MM.1S (cell line): ENCODE measurements around the gene SYNRG.

Source experiments
- EZH2 ChIP-seq: fragments of 300-600 bp; sonication (generic); optimal IDR thresholded peaks from 2 replicates; pipeline ENCODE3; 2017; ENCODE audit warnings: low read depth, mild to moderate bottlenecking, antibody characterized with exemption, low read length, mixed read lengths
- TF ChIP-seq, protein P1 (sequence below): fragments of 300-600 bp; sonication (generic); IDR thresholded peaks from 2 replicates; pipeline ENCODE4 v1.5.1; 2016; ENCODE audit warnings: antibody characterized with exemption, low read length, mixed read lengths

DNA sequence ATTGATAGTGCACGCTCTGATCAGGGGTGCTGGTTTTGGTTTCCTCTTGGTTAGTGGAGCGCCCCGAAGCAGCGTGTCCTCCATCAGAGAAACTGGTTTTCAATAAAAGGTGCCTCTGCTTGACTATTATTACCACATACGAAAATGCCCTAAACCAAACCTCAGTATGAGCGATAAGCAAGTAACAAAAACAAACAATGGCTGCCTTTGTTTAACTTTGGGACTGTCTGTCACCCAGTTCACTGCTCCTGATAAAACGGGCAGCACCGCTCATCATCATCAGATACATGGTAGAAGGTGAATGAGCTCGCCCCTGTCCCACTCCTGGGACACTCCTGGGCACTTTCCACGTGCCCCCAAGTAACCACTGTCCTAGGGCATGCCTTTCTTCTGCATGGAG, 95.5 kb downstream of the SYNRG start:
- TF ChIP-seq, protein P1, sequence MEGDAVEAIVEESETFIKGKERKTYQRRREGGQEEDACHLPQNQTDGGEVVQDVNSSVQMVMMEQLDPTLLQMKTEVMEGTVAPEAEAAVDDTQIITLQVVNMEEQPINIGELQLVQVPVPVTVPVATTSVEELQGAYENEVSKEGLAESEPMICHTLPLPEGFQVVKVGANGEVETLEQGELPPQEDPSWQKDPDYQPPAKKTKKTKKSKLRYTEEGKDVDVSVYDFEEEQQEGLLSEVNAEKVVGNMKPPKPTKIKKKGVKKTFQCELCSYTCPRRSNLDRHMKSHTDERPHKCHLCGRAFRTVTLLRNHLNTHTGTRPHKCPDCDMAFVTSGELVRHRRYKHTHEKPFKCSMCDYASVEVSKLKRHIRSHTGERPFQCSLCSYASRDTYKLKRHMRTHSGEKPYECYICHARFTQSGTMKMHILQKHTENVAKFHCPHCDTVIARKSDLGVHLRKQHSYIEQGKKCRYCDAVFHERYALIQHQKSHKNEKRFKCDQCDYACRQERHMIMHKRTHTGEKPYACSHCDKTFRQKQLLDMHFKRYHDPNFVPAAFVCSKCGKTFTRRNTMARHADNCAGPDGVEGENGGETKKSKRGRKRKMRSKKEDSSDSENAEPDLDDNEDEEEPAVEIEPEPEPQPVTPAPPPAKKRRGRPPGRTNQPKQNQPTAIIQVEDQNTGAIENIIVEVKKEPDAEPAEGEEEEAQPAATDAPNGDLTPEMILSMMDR = no peak
- no peak for TF ChIP-seq EZH2
